ENCODE data around the gene LPP. TPM values are rescaled to one million over a fixed set of nuclear protein-coding genes. Genes with fewer than 3 reads are reported as not detected.

The LPP gene
- total RNA-seq, 1 experiment from 2014 or later = 54.0 TPM

- Histone ChIP-seq H3K9ac (ENCODE audit: low read length) (no peak overlapping the region), H3K4me2 (ENCODE audit: low read length) (no peak overlapping the region)
- POLR2A ChIA-PET = no interaction called here
Measured at GRCh38 chr3:188673646-188674186, 519.8 kb downstream of the LPP start.

GRCh38 chr3:188674595-188674994 is 520.6 kb downstream of the LPP start:
- CTCF ChIA-PET = no interaction called here
- RAD21 ChIA-PET (ENCODE audit: low non-redundant PET in 1 of 2, low total read pairs in 2 of 2, uncharacterized antibody in 2 of 2, unreplicated experiment in 2 of 2) = no interaction called here
- H3K27ac ChIP-seq (ENCODE audit: low read depth, low read length) = no peak overlapping the region
- H3K9me2 ChIP-seq (ENCODE audit: insufficient read depth) = 0 out of 2 replicates have a peak, but pooled peaks cover 5% of the 10 kb centered on the region
- TF ChIP-seq ZBTB33 (IDR thresholded peaks at IDR 0.05; ENCODE audit: extremely low read depth, insufficient replicate concordance, low read length) (no peak), SIN3A (IDR thresholded peaks at IDR 0.05; ENCODE audit: low read depth) (no peak), ATF3 (IDR thresholded peaks at IDR 0.05) (no peak), EGR1 (IDR thresholded peaks at IDR 0.05; ENCODE audit: low read depth) (no peak), MAX (IDR thresholded peaks at IDR 0.05) (no peak), POLR2AphosphoS5 (IDR thresholded peaks at IDR 0.05; ENCODE audit: low read depth, low read length) (no peak), ZFX (IDR thresholded peaks at IDR 0.05) (no peak), RAD21 (IDR thresholded peaks at IDR 0.05; ENCODE audit: low read depth) (no peak), CBX3 (IDR thresholded peaks at IDR 0.05; ENCODE audit: low read depth) (no peak), FOSL1 (IDR thresholded peaks at IDR 0.05; ENCODE audit: low read depth) (no peak), POLR2A (IDR thresholded peaks at IDR 0.05; ENCODE audit: borderline replicate concordance, extremely low read depth, insufficient read depth, insufficient read length) (no peak), REST (IDR thresholded peaks at IDR 0.05; ENCODE audit: low read depth) (no peak)
- no peaks in the 10 kb centered on the region for H3K4me1 ChIP-seq (ENCODE audit: control insufficient read depth in 1 of 2, insufficient read depth in 2 of 2, low read length in 2 of 2)
- ATAC-seq (no peak), DNase-seq (ENCODE audit: low read depth, low spot score) (no peak)
- H3K36me3 ChIP-seq (ENCODE audit: control insufficient read depth in 1 of 2, insufficient read depth in 2 of 2, low read length in 2 of 2) = no peaks in the 10 kb centered on the region
- no peak overlapping the region for H3K4me2 ChIP-seq (ENCODE audit: low read length)
- H4K20me1 ChIP-seq (ENCODE audit: insufficient read depth) = no peaks in the 10 kb centered on the region
- no peaks in the 10 kb centered on the region for H3K79me2 ChIP-seq (ENCODE audit: insufficient read depth, low read length)
- H3K27me3 ChIP-seq (ENCODE audit: insufficient read depth, low read length) = no peaks in the 10 kb centered on the region
- no peak overlapping the region for H2AFZ ChIP-seq (ENCODE audit: low read depth, low read length, poor library complexity, severe bottlenecking)
- no peaks in the 10 kb centered on the region for H3K9me3 ChIP-seq (ENCODE audit: control insufficient read depth in 1 of 2, insufficient read depth in 1 of 2, low read depth in 1 of 2, low read length in 2 of 2)
- intact Hi-C loops (cut with micrococcal nuclease) = no loop called here
- no TSS peak for BruUV-seq (replicated peaks)
- H3K4me3 ChIP-seq (replicated peaks in 1 of 2; ENCODE audit: low read depth in 1 of 2, low read length in 2 of 2) = no peak overlapping the region
- H3K9ac ChIP-seq (ENCODE audit: low read length) = no peak overlapping the region
- POLR2A ChIA-PET = no interaction called here

More at GRCh38 chr3:188673646-188674186, 519.8 kb downstream of the LPP start:
- Histone ChIP-seq H3K4me1 (ENCODE audit: control insufficient read depth in 1 of 2, insufficient read depth in 2 of 2, low read length in 2 of 2) (no peaks in the 10 kb centered on the region), H3K9me3 (ENCODE audit: control insufficient read depth in 1 of 2, insufficient read depth in 1 of 2, low read depth in 1 of 2, low read length in 2 of 2) (no peaks in the 10 kb centered on the region), H3K27ac (ENCODE audit: low read depth, low read length) (no peak overlapping the region), H3K4me3 (replicated peaks in 1 of 2; ENCODE audit: low read depth in 1 of 2, low read length in 2 of 2) (no peak overlapping the region), H3K36me3 (ENCODE audit: control insufficient read depth in 1 of 2, insufficient read depth in 2 of 2, low read length in 2 of 2) (no peaks in the 10 kb centered on the region), H3K9me2 (ENCODE audit: insufficient read depth) (0 out of 2 replicates have a peak, but pooled peaks cover 5% of the 10 kb centered on the region), H4K20me1 (ENCODE audit: insufficient read depth) (no peaks in the 10 kb centered on the region), H3K27me3 (ENCODE audit: insufficient read depth, low read length) (no peaks in the 10 kb centered on the region), H3K79me2 (ENCODE audit: insufficient read depth, low read length) (no peaks in the 10 kb centered on the region), H2AFZ (ENCODE audit: low read depth, low read length, poor library complexity, severe bottlenecking) (no peak overlapping the region)
- DNase-seq (ENCODE audit: low read depth, low spot score) (no peak), ATAC-seq (no peak)
- CTCF ChIA-PET = no interaction called here
- RAD21 ChIA-PET (ENCODE audit: low non-redundant PET in 1 of 2, low total read pairs in 2 of 2, uncharacterized antibody in 2 of 2, unreplicated experiment in 2 of 2) = no interaction called here
- intact Hi-C loops (cut with micrococcal nuclease) = no loop called here
- TF ChIP-seq CEBPB (IDR thresholded peaks at IDR 0.05; ENCODE audit: low read depth) (0 out of 2 replicates have a peak, but pooled peaks have one; percentile 12), MAX (IDR thresholded peaks at IDR 0.05) (no peak)
- BruUV-seq (replicated peaks) = no TSS peak
